GM19193 (cell line): Measurements from ENCODE around the gene HSPA1L.

Experiments
- POLR2A ChIP-seq: IDR thresholded peaks from 4 replicates; pipeline ENCODE4 v1.6.1; 2011; ENCODE audit not compliant: insufficient read depth, insufficient read length; ENCODE audit errors: extremely low read depth

The HSPA1L gene

DNA sequence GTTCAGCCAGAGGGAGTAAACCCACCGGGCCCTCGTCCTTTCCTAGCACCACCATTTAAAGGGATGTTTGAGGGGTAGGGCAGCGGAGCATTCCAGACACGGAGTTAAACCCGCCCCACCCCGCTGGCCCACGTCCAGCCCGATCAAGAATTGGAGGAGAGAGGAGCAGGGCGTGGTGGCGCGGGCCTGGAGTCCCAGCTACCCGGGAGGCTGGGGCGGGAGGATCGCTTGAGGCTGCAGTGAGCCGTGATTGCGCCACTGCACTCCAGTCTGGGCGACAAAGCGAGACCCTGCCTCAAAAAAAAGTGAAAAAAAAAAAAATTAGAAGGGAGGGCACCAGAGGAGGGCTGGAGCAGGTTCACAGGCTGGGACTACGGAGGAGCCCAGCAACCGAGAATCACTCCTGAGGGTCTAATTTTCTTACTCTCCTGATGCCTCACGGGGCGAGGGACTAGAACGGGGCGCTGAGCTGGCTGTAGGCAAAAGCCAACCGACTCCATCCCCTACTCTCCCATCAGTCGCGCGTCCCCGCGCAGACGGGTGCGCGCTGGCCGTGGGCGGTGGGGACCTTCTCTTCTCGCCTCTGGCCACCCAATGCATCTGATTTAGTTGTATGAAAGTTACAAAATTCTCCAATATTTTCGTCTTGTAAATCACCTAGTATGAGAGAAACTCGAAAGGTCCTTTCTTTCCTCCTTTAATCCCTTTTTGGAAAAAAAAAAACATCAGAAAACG lies 6.4 kb upstream of the HSPA1L start:
- TF ChIP-seq POLR2A: peak; percentile 82

DNA sequence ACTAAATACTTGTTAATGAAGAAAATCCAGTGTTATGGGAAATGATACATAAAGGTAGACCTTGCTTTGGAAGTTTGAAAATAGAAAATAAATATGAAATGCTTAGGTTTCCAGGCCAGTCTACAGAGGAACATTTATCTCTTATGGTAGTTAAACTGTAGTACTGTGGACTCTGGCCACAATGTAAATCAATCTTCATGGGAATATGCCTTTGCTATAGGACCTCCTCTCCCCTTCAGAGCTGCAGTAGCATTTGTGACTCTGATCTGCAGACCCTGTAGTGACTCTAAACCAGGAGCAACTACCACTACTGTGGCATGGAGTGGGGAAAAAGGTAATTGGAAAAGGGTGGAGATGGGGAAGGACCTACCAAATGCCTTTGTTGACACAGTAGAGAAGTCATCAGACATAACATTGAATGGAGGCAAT lies 4.8 kb upstream of the HSPA1L start:
- no peak for TF ChIP-seq POLR2A

DNA sequence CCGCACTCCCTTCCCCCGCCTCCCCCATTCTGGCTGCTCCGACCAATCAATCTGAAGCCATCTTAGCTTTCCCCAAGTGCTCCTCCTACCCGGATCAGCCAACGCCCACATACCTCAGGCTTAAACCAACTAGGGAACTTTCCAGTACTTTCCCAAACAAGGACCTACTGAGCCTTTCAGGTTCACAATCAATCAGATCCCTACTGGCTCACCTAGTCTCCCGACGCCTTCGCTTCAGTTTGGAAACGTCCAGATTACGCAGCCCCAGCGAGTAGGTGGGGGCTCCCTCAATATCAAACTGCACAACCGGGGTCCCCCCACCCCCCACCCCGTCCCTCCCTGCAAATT lies 432 bp downstream of the HSPA1L start:
- TF ChIP-seq POLR2A: no peak

DNA sequence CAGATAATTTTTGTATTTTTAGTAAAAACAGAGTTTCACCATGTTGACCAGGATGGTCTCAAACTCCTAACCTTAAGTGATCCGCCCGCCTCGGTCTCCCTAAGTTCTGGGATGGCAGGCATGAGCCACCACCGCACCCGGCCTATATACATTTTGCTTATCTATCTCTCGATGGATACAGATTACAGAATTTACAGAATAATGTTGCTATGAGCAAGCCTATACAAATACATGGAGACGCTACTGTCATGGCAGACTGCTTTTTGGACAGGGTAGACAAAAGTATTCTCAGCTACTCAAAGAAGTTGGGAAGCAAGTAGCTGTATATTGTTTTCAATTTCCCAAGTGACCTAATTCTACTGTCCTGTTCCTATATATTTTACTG lies 1.6 kb downstream of the HSPA1L start:
- no peak for TF ChIP-seq POLR2A

DNA sequence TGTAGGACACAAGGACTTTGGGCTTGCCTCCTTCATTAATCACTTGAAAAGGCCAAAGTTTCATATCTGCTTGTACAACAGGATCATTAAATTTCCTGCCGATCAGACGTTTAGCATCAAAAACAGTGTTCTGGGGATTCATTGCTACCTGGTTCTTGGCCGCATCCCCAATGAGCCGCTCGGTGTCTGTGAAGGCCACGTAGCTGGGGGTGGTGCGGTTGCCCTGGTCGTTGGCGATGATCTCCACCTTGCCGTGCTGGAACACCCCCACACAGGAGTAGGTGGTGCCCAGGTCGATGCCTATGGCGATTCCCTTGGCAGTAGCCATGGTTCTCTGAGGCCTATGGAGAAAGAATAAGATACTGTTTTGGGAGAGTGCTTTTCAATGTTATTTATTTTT lies 3.4 kb downstream of the HSPA1L start:
- TF ChIP-seq POLR2A: no peak

DNA sequence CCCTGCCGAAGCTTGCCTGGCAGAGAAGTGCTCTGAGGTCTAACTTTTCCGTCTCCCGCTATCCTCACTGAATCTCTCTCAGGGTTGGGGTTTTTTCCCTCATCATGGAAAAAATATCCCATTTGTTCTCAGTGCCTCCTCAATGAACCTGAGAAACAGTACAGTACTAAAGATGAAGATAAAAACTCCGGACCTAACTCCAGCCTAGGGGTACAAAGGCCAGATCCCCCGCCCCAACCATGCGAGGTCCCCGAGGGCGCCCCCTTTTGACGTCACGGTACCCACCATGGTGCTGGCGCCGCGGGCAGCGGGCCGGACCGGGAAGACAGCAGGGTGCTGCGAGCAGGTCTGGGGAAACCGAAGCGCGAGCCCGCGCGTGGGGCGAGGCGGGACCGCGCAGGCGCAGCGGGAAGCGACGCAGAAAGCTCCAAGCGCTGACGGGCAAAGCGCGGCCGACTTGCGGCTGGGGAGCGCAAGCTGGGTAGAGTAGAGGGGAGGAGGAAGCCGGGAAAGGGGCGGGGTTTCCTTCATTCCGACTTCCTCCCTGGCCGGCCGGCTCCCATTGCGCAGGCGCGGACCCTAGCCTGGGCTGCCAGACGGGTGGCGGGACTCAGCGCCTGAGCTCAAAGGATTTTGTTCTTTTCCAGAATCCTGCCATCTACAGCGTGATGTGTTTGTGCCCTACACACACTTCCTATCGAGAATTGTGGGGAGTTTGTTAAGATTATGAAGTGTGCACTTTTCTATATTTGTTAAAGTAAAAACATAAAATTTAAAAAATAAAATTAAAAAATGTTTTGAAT lies 8.4 kb downstream of the HSPA1L start, which contains the start of gene LSM2:
TSS of gene LSM2 (minus strand) at position 497 of the 803 bp plus-strand sequence. CDS start at position 288, 209 bp downstream.
- TF ChIP-seq POLR2A: peak; percentile 95

DNA sequence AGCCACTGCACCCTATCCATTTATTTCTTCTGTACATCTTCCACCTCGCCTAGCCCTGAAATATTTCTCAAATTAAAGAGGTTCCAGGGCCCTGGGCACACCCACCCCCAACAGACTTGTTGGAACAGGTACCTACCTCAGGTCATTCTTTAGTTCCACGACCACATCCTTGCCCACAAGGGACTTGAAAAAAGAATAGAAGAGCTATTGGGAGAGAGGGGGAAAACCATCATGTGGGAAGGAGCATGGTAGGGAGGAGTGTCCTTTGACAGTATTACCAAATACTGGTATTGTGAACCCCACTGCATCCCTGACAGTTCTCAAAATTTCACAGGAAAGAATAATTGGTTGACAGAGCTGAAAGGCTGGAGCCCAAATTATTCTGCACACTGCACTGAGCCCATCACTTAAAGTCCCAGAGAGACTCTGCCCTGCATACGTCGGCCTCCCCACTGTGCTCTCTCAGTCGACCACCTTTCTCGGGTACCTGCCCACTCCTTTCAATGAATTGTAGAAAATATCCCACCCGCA lies 9.1 kb downstream of the HSPA1L start:
- TF ChIP-seq POLR2A: no peak

DNA sequence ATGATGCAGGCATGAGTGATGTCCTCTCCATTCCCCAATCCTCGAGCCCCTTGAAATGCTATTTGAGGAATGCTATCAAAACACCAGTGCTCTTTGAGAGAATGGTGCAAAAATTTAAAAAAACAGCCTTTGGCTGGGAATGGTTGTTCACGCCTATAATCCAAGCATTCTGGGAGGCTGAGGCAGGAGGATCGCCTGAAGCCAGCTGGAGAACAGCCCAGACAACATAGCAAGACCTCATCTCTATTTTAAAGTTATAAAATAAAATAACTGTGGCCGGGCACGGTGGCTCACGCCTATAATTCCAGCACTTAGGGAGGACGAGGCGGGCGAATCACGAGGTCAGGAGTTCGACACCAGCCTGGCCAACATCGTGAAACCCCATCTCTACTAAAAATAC lies 15.3 kb downstream of the HSPA1L start:
- TF ChIP-seq POLR2A: no peak

DNA sequence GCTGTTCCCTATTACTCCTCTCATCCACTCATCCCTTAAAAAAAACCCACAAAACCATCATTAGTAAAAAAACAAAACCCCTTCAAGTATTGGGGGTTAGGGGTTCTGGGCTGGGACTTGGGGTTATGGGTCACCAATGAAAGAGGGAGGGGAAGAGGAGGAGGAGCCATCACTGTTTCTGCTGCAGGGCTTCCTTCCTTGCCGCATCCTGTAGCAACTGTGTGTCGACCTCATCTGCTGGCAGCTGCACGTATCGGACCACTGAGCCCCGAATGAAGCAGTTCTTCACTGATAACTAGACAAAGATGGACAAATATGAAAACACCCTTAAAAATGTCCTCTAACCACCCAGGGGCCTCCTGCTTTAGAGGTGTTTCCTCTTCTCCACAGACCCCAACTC lies 17.5 kb downstream of the HSPA1L start:
- no peak for TF ChIP-seq POLR2A

DNA sequence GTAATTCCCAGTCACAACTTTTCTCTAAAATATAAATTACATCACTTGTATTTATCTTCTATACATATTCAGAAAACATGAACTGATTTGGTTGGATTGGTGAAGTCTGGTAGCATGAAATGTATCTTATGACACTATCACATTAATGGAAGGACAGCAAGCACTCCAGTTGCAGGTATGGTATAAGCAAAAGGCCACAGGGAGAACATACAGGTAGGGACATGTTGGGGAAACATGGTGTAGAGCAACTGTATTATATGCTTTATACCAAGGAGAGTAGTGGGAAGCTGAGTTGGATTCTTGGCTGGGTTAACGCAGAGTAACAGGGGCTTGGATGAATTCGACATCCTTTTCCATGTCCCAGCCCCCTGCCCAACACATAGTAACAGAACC lies 18.1 kb downstream of the HSPA1L start:
- no peak for TF ChIP-seq POLR2A

DNA sequence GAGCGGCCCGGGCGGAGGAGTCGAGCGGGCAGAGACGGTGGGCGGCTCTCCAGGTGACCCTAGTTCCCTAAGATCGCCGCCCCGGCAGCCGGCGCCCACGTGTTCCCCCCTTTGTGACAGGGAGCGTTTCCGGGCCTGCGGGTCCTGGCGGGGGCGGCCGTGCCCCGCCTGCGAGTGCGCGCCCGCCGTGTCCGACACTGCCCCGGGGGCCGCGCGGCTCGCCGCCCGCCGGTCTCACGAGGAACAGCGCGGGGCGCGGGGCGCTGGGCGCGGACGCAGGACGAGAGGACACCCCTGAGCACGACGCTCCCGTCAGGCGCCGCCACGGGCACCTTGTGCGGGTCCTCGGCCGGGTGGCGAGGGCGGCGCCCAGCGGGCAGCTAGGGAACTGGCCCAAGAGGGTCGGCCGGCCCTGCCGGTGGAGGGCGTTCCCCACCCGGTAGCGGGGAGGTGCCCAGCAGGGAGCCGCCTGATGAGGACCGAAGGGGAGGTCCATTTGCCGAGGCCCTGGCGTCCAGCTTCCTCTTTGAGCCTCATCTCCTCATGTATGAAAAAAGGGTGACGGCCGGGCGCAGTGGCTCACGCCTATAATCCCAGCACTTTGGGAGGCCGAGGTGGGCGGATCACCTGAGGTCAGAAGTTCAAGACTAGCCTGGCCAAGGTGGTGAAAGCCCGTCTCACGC lies 19.3 kb downstream of the HSPA1L start, which contains the start of gene VARS1:
TSS of gene VARS1 (minus strand) at position 137 of the 683 bp plus-strand sequence. CDS start 535 bp downstream, outside the sequence.
- peak; percentile 68 for TF ChIP-seq POLR2A

DNA sequence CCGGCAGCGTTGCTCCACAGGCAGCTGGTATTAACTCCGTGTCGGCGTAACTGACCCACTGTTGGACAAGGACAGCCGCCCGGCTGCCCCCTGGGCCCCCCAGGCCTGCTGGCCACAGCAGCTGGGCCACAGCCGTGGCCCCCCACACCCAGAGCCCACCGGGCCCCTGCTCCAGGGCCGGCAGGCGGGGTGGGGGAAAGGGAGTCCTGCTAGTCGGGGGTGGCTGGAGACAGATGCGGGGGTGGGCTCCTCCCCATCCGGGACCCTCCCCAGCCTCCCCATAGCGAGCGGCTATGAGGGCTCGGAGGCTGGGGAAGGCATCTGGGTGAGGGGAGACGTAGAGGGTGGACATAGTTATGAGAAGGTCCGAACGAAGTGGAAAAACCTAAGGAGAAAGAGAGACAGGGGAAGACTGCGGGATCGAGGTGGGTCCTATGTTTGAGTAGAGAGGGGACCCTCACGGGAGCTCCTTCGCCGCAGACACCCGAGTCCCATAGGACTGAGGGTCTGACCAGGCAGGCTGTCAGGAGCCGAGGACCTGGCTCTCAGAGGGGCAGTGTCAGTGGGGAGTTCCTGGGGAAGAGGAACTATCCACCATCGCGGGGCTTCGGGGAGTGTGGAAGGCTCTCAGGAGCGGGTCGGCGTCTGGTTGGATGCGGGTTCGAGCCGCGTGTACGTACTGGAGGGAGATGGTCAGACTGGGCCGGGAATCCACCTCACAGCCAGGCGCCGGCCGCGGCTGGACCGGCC lies 20.0 kb downstream of the HSPA1L start:
- TF ChIP-seq POLR2A: no peak

DNA sequence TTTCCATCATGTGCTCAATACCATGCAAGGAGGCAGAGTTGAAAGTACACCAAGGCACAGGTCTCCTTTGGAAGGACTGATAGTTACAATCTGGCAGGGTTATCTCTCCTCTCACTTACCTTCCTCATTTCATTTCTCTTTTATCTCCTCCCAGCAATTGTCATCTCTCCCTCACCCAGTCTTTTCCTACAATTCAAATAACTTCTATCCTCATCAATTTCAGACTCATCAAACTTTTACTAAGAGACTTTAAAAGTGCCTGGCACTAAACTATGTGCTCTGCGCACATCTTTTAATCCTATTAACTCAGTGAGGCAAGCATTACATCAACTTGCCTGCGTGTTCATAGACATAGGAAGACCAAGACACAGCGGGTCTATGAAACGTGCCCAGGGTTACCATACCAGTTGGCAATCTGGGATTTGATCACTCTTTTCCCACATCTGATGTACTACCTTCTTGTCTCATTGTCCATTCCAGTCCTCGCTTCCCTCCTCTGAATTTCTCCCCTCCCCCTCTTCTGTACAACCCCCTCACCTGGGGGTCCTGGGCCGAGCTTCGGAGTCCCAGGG lies 20.7 kb downstream of the HSPA1L start:
- TF ChIP-seq POLR2A: no peak

DNA sequence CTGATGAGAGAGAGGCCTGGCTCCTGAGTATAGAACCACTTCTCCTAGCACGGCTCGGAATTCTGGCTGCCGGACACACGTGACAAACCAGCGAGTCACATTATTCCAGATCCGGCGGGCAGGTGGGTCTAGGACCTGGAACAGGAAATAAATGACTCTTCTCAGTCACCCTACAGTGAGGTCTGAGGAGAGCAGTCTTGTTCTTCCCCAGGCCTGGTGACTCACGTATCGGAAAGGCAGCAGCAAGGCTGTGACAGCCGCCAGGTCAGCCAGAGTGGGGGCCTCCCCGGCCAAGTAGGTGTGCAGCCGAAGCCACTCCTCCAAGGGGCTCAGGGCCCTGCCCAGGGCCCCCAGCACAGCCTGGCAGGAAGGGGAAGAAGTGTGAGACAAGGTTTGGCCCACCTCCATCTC lies 22.3 kb downstream of the HSPA1L start:
- no peak for TF ChIP-seq POLR2A

DNA sequence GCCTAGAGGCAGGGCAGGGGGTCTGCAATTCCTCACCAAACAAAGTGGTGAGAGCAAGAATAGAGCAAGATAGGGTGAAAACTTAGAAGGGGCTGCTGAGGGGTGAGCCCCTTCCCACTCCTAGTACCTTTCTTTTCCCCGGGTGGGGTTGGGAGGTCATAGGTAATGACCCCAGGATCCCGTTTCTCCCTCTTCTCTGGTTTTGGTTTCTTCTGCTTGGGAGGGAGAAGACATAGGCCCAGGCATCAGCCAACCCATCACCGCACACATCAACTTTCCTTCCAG lies 23.1 kb downstream of the HSPA1L start:
- TF ChIP-seq POLR2A: no peak
